Fibroblast of the aortic adventitia (primary cell): ENCODE data around the gene IKBIP. TPM values are rescaled to one million over a fixed set of nuclear protein-coding genes. Genes with fewer than 3 reads are reported as not detected.
A peak's percentile ranks its signal among the peaks of the same experiment; 100 is the strongest.

Experiments
- DNase-seq: peaks from one replicate; pipeline ENCODE4 v3.0.0-alpha.2; 2010; ENCODE audit warnings: low read depth
- H3K4me3 ChIP-seq: 2 replicates; pipeline ENCODE4 v1.5.1; 2011; ENCODE audit warnings: low read depth, mild to moderate bottlenecking, control low read depth, low read length, moderate library complexity
- total RNA-seq: library from RNA; depleted of rRNA; stranded (reverse); fragments of >200 nt; gene quantifications from 2 replicates; pipeline ENCODE4 v1.2.3, GENCODE V29; 2012; ENCODE audit warnings: low replicate concordance
- TF ChIP-seq, protein P1 (sequence below): IDR thresholded peaks from 2 replicates; pipeline ENCODE4 v1.5.1; 2011; ENCODE audit warnings: mild to moderate bottlenecking, low read length, control low read depth, inconsistent platforms; ENCODE audit not compliant: insufficient read depth

The IKBIP gene
- total RNA-seq, 1 donor: 67.4 TPM

DNA sequence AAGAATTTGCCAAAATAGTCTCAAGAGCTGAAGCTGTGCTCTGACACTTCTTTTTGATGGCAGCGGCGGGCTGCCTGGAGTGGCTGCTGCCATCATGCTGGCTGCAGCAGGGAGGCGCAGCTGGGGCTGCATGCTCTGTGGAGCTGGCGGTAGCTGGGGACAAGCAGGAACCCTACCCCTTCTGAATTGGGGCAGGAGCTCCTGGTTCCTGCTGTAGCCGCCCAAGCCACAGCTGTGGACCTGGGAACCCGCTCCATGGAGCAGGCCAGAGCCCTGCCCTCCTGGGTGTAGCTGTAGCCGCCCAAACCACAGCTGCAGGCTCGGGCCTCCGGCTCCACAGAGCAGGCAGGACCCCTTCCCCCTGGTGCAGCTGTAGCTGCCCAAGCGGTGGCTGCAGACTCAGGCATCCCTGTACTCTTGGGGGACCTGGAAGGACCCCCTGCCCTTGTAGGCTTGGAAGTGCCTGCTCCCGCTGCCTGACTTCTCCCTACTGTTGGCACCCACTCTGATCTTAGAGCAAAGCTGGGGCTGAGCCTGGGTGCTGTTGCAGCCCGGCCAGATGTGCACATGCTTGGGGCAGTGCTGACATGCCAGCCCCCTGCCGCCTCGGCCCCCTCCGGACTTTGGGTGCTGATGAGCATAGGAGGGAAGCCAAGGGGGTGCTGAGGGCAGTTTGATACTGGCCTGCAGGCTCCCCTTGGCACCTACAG lies 33.8 kb upstream of the IKBIP start:
- no peak for DNase-seq
- H3K4me3 ChIP-seq: no peak overlapping the region
- TF ChIP-seq, protein P1, sequence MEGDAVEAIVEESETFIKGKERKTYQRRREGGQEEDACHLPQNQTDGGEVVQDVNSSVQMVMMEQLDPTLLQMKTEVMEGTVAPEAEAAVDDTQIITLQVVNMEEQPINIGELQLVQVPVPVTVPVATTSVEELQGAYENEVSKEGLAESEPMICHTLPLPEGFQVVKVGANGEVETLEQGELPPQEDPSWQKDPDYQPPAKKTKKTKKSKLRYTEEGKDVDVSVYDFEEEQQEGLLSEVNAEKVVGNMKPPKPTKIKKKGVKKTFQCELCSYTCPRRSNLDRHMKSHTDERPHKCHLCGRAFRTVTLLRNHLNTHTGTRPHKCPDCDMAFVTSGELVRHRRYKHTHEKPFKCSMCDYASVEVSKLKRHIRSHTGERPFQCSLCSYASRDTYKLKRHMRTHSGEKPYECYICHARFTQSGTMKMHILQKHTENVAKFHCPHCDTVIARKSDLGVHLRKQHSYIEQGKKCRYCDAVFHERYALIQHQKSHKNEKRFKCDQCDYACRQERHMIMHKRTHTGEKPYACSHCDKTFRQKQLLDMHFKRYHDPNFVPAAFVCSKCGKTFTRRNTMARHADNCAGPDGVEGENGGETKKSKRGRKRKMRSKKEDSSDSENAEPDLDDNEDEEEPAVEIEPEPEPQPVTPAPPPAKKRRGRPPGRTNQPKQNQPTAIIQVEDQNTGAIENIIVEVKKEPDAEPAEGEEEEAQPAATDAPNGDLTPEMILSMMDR: no peak

- no peak overlapping the region for H3K4me3 ChIP-seq
- no peak for DNase-seq
- TF ChIP-seq, protein P1: no peak
These were observed 30.3 kb upstream of the IKBIP start for GRCh38 chr12:98674841-98675240.

- H3K4me3 ChIP-seq: no peak overlapping the region
- TF ChIP-seq, protein P1: no peak
- peak; percentile 5 for DNase-seq
These were observed 26.9 kb upstream of the IKBIP start for GRCh38 chr12:98671459-98671858.

- DNase-seq: no peak
- no peak overlapping the region for H3K4me3 ChIP-seq
- TF ChIP-seq, protein P1: no peak
These were observed 25.2 kb upstream of the IKBIP start for GRCh38 chr12:98669751-98670150.

DNA sequence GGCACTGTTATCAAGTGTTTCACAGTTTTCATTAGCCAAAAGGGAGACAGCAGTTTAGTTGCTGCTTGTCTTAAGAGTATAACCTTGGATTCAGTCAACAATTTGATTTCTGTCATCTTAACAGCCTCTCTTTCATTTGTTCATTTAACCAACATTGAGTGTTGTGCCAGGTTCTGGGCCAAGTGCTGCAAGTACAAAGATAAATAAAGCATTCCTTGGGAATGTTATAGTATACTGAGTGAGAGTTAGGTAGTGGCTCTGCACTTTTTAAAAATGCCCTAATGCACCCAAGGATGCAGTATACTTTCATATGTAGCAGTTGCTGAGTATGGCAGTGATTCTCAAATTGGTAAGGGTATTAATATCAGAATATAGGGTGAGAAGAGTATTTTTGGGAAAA lies 15.9 kb upstream of the IKBIP start:
- TF ChIP-seq, protein P1: no peak
- no peak overlapping the region for H3K4me3 ChIP-seq
- DNase-seq: no peak

DNA sequence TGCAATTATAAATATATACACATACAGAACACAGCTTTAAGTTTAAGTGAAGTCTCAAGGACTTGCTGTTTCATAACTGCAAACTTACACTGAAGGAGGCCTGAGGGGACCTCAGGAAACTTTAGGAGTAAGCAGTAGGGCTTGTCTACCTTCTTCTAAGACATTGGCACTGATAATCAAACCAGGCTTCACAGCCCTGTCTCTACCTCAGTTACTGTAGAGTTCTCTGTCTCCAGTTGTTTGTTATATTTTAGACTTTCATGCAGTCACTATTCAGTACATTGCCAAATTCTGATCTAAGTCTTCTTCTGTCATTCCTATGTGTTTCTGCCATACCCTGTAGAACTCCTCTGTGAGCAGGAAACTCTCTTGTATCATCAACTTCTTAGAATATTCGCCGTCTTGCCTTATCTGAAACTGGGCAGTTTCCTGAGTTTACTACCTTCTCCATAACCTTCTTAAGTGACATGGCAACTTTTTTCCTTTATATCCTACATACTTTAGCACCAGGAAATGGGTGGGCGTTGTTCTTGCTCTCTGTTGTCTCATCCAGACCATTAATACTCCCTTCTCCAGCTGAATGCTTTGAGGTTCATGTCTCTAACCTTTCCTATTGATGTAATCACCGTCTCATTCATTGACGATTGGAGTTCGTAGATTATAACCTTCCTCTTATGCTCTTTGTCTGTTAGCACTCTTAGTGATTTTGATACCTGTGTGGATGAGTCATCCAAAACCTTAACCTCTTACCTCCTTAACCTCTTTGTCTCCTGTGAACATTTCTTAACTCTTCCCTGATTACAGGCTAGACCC lies 11.9 kb upstream of the IKBIP start:
- TF ChIP-seq, protein P1: no peak
- no peak overlapping the region for H3K4me3 ChIP-seq
- DNase-seq: no peak
